GM19452 (cell line): Measurements from ENCODE around the gene DESI1.
"Not testable (repeated sequence)": the region's sequence is repeated elsewhere in the genome, so short reads cannot be mapped to it uniquely, and the experiment has no call there.

Experiments used
- ATAC-seq: cut with Tn5 transposase; IDR thresholded peaks from one replicate; pipeline ENCODE4 v1.9.1; 2021; ENCODE audit not compliant: unreplicated experiment

DESI1 gene

DNA sequence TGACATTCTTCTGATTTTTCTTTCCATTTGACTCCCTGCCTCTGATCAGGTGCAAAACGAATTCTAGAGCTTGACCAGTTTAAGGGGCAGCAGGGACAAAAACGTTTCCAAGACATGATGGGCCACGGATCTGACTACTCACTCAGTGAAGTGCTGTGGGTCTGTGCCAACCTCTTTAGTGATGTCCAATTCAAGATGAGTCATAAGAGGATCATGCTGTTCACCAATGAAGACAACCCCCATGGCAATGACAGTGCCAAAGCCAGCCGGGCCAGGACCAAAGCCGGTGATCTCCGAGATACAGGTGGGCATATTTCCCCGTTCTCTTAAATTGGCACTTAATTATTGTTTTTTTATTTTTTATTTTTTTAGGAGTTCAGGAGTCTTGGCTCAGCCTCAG, 15.6 kb upstream of the DESI1 start:
- ATAC-seq, result no peak

DNA sequence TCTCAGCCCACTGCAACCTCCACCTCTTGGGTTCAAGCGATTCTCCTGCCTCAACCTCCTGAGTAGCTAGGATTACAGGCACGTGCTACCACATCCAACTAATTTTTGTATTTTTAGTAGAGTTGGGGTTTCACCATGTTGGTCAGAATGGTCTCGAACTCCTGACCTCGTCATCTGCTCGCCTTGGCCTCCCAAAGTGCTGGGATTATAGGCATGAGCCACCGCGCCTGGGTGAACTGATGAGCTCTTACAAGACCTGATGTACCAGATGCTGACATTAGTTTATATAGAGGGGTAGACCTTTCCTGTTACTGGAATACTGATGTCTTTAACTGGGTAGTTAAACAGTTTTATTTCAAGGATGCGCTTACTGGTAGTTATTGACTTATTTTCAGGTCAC, 13.8 kb upstream of the DESI1 start:
- not testable (repeated sequence) for ATAC-seq

GRCh38 chr22:41631615-41632014, 10.8 kb upstream of the DESI1 start:
- ATAC-seq, result not testable (repeated sequence)

DNA sequence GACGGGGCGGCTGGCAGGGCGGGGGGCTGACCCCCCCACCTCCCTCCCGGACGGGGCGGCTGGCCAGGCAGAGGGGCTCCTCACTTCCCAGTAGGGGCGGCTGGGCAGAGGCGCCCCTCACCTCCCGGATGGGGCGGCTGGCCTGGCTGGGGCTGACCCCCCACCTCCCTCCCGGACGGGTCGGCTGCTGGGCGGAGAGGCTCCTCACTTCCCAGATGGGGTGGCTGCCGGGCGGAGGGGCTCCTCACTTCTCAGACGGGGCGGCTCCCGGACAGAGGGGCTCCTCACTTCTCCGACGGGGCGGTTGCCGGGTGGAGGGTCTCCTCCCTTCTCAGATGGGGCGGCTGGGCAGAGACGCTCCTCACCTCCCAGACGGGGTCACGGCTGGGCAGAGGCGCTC, 10.3 kb upstream of the DESI1 start:
- not testable (repeated sequence) for ATAC-seq

- ATAC-seq, result no peak
Measured at GRCh38 chr22:41625577-41625976, 4.7 kb upstream of the DESI1 start.

GRCh38 chr22:41621911-41622179, 1.0 kb upstream of the DESI1 start:
- no peak for ATAC-seq

- peak; percentile 71 for ATAC-seq
Measured at GRCh38 chr22:41621099-41621910, 462 bp upstream of the DESI1 start, which contains the start of gene XRCC6. Gene XRCC6 (plus strand): TSS chr22:41621295. CDS start chr22:41622005, 710 bp downstream.

GRCh38 chr22:41619979-41620588, 759 bp downstream of the DESI1 start:
- peak; percentile 15 for ATAC-seq

GRCh38 chr22:41613456-41613855, 7.4 kb downstream of the DESI1 start:
- ATAC-seq, result no peak

- ATAC-seq, result no peak
Measured at GRCh38 chr22:41612603-41613306, 8.1 kb downstream of the DESI1 start.

- no peak for ATAC-seq
Measured at GRCh38 chr22:41608386-41608785, 12.5 kb downstream of the DESI1 start.

DNA sequence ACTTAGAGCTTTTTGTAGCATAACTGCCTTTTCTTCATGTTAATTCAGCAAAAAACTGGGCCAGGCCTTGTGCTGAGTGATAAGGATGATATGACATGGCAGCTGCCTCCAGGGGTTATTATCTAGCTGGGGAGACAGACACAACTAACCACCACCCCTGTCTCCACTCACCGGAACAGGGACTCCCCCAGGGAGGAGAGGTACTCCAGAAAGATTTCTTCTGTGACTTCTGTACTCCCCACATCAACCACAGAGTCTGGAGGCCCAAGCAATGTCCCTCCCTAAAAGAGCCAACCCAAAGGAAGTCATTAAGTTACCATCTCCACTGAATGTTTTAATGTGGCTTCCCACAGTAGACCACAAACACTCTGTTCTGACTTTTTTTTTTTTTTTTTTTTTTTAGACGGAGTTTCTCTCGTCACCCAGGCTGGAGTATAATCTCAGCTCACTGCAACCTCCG, 16.9 kb downstream of the DESI1 start:
- peak; percentile 87 for ATAC-seq

GRCh38 chr22:41600976-41601375, 19.9 kb downstream of the DESI1 start:
- no peak for ATAC-seq

DNA sequence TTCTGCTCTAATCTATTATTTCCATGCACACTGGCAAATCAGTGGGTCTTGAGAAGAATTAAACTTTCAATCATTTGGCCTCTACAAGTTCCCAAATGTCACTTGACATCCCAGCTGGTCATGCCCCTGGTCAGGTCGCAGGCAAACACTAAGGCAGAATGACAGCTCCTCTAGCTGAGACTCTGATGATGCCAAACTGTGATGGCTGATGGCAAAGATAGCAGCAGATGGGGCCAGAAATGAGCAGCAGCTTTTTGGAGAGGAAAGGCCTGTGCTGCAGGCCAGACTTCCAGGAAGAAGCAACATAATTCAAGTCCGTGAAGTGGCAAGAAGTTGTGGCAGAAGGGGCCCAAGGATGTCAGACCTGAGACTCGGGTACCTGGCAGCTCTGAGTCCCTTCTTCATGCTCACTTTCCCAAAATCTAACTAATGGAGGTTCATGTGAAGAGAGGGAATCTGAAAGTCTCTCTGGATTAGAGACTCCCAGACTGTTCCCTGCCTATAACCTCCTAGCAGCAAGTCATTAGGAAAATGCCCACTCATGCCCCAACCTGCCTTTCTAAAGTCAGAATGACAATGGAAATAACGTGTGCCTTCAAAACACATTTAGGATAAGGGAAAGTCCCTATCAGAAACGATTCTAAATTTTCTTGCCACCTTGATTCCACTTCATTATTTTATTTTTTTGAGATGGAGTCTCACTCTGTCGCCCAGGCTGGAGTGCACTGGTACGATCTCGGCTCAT, 21.8 kb downstream of the DESI1 start:
- no peak for ATAC-seq

DNA sequence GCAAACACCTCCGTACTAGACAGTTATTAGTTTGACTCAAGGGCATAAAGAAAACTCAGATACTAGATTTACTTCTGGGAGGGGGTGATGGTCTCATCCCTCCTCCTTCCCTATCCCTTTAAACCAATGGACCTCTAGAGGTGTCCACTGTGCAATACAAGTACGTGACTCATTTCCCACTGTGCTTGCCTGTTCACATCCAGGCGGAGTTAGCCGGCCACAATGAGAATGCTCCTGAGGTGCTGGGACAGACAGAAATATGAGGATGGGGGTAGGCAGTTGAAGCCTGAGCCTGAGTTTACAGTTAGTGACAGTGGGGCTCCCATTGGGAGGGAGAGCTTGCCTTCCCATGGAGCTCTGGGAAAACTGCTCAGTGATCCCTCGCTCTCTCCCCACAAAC, 22.8 kb downstream of the DESI1 start:
- ATAC-seq, result no peak

DNA sequence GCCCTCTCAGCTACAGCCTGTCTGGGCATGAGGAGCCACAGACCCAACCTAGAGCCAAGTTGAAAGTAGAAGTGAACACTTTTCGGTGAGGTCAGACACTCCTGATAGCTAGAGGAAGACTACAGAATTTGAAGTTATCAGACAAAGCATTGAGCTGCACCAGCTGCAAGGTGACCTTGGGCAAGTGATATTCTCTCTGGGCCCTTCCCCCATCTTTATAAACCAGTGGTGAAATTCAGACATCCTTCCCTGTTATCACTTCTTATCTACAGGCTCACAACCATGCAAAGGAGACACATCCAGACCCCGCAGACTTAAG, 23.2 kb downstream of the DESI1 start:
- no peak for ATAC-seq

GRCh38 chr22:41596776-41597634, 23.8 kb downstream of the DESI1 start:
- ATAC-seq, result no peak

DNA sequence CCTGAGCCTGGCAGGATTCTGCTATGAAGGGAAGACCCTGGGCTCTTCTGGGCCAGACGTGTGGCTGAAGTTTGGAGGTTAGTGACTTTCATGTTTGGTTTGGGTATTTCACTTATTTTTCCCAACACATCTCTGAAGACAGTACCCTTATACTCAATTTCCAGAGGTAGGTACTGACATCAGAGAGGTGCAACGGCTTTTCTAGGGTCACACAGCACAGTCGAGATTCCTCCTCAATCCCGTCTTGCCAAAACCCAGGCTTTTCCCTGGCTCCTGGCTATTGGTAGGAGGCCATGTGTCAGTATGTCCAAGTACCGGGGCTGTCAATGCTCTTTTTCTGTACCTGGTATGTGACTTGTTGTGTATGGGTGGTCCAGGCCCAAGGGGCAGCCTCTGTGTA, 25.1 kb downstream of the DESI1 start:
- ATAC-seq, result no peak

DNA sequence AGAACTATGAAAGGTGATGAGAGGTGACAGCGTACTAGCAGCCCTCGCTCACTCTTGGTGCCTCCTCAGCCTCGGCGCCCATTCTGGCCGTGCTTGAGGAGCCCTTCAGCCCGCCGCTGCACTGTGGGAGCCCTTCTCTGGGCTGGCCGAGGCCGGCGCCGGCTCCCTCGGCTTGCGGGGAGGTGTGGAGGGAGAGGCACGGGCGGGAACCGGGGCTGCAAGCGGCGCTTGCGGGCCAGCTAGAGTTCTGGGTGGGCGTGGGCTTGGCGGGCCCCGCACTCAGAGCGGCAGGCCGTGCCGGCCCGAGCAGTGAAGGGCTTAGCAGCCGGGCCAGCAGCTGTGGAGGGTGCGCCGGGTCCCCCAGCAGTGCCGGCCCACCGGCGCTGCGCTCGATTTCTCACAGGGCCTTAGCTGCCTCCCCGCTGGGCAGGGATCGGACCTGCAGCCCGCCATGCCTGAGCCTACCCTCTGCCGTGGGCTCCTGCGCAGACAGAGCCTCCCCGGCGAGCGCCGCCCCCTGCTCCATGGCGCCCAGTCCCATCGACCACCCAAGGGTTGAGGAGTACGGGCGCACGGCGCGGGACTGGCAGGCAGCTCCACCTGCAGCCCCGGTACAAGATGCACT, 27.4 kb downstream of the DESI1 start:
- not testable (repeated sequence) for ATAC-seq
